Stimulated activated naive CD4-positive, alpha-beta T cell (primary cell): ENCODE results near the gene RPRD1A.
"Not testable (repeated sequence)": the region's sequence is repeated elsewhere in the genome, so short reads cannot be mapped to it uniquely, and the experiment has no call there.

ENCODE experiments used
- DNase-seq, 6 experiments: peaks; one replicate each; lab custom pipeline; 2025; lab: John Stamatoyannopoulos, UW

RPRD1A gene

DNA sequence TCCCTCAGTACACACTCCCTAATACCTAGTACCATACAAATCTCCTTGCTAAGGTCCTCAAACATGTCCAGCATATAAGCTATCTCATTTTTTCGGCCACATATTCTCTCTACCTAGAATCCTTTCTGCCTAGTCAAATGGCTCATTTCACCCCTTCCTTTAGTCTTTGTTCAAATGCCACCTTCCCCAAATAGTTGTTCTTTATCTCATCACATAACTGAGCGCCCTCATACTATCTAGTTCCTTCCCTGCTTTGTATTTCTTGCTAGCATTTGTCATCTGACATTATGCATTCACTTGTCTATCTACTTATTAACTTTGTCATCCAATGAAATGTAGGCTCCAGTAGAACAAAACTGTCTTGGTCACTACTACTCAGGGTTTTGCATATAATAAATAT, 35.5 kb downstream of the RPRD1A start:
- DNase-seq: no peak

DNA sequence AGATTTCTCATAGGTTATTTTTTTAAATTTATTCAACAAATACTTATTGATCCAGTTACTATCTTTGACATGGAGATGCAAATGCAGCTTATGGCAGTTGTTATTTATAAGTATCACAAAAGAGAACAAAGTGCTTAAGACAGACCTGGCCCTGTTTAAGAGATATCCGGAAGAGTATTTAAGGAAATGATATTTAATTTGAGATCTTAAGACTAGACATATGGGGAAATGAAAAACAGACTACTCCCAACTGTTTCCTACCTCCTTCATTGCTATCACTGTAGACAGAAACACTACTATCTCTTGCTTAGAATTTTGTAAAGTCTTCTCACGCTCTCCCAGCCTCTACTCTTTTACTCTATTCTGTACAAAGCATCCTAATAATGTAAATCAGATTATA, 36.0 kb downstream of the RPRD1A start:
- no peak for DNase-seq

DNA sequence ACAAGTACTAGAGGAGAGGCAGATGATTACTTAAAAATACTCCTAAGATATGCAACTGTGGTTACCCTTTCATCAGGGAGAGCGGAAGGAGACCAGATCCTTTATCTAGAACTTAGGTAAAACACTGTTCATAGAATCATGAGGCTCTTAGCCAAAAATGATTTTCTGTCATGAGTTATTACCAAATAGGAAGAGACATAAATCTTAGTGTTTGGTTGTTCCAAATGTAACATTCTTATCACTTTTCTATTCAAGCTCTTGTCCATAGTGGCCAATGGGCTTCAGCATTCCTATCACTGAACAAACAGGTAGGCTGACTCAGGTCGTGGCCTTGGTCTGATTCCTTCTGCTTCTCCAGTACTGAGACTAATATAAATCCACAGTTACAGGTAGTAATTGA, 38.5 kb downstream of the RPRD1A start:
- peak in 1 of 6 experiments; percentile 19 for DNase-seq

DNA sequence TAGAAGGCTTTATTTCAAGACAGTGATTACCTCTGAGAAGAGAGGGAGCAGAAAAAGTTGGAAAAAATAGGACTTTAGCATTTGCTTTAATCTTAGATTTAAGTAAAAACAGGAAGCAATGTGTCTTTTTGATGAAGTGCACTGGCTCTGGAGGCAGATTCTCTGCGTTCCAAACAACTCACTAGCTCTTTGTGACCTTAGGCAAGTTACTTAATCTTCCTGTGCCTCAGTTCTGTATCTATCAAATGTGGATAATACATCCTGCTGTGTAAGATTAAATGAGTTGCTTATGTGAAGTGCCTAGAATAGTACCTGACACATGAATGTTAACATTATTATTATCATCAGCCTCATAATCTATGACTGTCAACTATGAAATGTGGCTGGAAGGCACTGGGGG, 42.3 kb downstream of the RPRD1A start:
- no peak for DNase-seq

DNA sequence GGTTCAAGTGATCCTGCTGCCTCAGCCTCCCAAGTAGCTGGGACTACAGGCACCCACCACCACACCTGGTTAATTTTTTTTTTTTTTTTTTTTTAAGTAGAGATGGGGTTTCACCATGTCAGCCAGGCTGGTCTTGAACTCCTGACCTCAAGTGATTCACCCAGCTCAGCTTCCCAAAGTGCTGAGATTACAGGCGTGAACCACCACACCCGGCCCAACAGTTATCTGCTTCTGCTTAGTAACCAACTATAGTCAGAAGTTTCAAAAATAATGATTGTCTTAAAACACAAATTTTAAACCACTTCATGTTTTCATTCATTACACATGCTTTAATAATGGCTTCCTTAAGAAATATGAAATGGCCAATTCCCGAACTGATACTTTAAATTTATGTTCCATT, 43.1 kb downstream of the RPRD1A start:
- not testable (repeated sequence) for DNase-seq

DNA sequence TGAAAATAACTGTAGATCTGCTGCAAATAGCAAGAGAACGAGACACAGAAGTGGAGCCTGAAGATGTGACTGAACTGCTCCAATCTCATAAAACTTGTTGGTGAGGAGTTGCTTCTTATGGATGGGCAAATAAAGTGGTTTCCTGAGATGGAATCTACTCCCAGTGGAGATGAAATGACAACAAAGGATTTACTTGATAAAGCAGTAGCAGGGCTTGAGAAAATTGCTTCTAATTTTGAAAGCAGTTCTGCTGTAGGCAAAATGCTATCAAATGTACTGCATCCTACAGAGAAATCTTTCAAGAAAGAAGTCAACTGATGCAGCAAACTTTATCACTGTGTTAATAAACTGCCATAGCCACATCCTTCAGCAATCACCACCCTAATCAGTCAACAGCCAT, 44.0 kb downstream of the RPRD1A start:
- no peak for DNase-seq

DNA sequence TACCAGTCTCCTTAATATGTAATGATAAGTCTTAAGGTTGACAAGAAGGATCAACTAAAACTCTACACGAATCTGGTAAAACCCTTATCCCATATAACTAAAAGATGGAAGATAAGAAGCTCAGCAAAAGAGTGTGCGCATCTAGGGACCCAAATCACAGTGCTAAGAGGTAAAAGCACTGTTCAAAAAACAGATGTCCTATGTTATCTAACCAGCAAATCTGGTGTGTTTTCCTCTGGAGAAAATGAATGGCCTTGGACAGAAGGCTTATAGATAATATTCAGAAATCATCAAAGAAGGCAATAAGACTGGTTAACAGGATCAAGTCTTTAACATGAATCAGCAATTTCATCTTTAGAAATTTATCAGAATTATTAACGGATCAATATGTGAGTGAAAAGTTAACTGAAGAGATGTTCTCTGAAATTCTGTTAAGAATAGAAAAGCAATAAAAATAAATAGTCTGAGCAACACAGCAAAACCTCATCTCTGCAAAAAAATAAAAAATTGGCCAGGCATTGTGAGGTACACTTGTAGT, 47.1 kb downstream of the RPRD1A start:
- no peak for DNase-seq

DNA sequence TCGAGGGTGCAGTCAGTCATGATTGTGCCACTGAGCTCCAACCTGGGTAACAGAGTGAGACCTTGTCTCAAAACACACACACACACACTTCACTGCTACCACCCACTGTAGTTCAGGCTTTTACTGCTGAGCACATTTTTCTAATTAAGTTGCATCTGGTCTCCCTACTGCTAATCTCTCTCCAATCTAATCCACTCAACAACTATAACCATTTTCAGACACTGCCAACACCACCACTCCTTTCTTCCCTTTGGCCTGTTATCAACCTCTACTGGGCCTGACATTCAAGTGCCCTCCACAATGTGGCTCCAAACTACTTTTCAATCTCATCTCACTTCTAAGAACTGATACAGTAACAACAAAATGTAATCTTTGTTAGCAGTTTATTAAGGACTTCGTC, 50.1 kb downstream of the RPRD1A start:
- DNase-seq: peak in 1 of 6 experiments; percentile 40

DNA sequence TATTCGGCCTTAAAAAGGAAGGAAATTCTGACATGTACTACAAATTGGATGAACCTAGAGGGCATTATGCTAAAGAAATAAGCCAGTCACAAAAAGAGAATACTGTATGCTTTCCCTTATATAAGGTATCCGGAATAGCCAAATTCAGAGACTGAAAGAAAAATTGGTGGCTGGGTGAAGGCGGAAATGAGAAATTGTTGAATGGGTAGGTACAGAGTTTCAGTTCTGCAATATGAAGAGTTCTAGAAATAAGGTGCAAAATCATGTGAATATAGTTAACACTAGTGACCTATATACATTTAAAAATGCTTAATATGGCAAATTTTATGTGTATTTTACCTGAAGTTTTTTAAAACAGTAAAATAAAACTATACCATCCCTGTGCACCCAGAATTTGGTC, 51.7 kb downstream of the RPRD1A start:
- no peak for DNase-seq

DNA sequence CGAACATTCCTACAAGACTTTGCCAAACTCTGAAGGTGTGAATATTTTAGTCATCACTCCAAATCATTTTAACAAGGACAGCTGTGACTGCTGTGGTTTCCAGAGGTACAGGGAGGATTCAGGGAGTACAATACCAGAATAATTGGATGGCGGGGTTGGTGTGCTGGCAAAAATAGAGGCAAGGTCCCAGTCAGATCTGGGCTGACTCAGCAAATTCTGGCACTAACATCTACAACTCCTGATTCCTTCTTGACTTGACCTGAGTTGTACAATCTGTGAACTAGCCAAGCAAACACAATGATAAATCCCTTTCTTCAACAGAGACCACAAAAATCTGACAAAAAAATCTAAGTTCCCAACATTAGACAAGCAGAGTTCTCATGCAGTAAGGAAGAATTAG, 54.5 kb downstream of the RPRD1A start:
- no peak for DNase-seq

DNA sequence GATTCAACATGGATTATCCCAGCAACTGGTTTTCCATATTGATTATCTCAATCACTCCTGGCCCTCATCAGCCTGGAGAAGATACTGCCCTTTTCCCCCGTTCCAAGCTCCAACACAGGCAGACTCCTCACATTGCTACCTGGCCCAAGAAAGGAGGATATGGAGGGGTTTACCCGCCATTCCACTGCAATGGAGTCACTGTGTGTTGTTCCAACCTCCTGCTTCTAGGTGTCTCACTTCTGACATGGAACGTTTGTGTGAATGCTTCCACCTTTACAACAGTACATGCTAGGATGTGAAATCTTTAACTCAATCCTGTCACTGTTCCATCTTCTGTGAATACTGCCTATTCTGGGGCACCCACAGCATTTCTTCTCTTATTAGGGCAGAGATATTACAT, 58.1 kb downstream of the RPRD1A start:
- no peak for DNase-seq

DNA sequence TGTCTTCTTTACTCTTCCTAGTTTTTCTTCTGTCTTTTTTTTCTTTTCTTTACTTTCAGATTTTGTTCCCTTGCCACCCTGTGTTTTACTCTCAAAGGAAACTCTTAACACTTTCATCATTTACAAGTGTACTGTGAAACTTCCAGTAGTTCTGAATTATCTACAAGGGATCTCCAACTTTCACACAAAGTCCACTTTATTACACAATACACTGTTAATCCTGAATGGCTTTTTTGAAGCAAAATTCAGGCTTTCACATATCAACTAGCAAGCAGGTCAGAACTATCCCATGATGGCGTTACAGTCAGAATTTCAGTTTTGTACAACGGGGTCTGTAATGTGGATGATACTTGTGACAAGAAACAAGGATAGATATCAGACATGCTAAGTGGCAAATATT, 60.4 kb downstream of the RPRD1A start:
- no peak for DNase-seq

DNA sequence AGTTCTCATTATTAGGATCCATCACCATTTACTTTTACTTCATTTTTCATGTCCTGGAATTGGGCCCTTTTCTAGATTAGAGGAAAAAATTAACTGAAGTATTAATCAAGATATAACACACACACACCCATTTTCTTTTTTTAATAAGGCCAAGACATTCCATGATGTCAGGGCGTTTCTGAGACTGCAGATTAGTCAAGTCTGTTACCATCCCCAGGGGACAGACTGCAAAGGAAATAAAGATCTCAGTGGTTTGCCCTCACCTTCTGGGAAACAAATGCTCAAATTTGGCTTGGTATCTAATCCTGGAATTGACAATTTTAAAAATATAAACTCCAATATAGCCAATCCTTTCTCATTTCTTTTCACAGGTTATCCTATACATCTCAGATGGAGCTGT, 67.4 kb downstream of the RPRD1A start:
- DNase-seq: no peak

DNA sequence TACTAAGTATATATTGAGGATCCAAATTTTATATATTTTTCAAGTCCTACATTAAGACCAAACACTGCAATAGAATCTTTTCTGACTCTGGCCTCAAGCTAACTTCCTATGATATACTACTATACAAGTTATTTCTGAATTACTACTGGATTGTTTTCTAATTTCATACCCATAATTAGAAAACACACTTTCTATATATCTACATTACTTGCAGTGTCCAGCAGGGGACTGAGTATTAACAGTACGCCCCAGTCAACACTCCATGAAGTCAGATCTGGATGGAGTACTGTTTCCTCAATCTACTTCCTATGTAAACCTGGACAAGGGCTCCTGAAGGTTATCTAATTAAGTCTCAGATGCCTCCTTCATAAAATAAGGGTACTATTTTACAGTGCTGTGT, 68.4 kb downstream of the RPRD1A start:
- no peak for DNase-seq

DNA sequence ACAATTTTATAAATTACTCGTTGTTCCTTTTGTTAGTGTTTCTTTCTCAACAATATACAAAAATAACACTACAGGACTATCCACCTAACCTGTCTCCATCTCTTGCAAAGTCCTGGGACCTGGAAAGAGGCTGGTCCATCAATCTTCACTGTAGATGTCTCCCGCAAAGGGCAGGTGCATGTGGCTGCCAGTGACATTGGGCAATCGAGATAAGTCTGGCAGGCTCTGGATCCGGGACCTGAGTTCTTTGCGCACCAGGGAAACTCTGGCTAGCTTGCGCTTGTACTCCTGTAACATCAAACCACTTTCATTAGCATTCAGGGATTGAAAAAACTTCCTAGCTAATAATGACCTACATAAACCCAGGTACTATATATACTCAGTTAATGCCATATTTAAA, 74.3 kb downstream of the RPRD1A start:
- DNase-seq: no peak

DNA sequence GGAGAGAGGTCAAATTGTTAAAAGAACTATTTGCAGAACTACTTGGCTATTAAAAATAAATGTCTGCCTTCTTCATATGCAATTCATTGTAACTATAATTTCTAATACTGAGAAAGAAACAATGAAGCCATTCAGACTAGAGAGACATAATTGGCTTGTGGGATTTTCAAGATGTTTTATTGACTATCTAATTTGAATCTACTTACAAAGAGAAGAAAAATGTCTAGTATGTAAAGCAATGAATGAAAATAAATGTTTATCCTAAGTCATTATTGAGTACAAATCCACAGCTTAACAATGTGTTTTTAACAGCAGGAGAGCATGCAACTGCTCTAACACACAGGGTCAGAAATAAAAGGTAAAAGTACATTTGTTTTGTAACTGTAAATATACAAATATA, 75.7 kb downstream of the RPRD1A start:
- no peak for DNase-seq

DNA sequence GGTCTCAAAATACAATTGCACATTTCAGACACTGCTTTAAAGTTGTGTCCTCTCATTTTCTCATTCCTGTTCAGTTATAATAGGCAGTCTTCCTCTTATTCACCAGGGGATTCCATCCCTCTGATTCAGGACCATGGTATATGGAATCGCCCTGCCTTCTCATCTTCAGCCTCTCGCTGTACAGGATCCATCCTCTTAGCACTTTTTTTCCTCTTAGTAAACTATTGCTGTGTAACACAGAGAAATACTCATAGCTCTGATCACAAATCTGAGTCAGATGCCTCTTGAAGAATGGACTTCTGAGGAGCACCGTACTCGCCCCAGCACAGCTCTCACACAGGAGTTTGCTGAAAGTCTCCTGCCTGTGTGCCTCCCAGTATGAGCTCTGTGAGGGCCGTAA, 83.5 kb downstream of the RPRD1A start:
- DNase-seq: no peak

DNA sequence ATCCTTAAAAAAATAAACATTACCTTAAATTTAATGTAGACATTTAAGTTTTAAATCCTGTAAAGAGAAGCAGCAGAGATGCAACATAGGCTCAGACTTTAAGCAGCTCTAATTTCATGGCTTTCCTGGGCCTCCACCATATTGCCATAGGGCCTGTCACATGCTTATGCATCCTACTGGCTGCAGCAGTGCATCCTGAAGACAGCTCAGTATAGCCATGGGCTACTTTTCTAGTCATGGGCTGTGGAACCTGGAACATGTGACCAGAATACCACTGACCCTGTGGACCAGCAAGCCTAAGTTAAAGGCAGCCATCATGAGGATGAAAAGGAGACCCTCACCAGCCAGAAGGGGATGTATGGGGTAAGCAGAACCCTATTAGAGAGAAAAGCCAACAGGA, 84.2 kb downstream of the RPRD1A start:
- DNase-seq: no peak

DNA sequence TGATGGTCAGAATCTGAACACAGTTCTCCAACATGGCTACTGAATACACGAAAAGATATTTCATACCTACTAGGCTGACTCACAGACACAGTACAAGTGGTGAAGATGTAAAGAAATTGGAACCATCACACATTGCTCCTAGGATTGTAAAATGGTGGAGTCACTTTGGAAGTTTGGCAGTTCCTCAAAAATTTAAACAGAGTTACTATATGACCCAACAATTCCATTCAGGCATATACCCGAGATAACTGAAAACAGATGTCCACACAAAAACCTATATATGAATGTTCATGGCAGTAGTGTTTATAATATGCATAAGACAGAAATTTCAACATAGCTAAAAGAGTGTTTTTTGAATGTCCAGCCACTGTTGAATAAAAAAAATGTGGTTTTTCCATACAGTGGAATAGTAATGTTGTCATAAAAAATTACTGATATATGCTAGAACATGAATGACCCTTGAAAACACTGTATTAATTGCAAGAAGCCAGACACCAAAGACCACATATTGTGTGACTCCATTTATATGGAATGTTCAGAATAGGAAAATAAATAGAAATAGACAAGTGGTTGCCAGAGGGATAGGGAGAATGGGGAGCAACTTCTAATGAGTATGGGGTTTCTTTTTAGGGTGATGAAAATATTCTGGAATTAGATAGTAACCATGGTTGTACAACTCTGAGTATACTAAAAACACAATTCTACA, 84.8 kb downstream of the RPRD1A start:
- no peak for DNase-seq

DNA sequence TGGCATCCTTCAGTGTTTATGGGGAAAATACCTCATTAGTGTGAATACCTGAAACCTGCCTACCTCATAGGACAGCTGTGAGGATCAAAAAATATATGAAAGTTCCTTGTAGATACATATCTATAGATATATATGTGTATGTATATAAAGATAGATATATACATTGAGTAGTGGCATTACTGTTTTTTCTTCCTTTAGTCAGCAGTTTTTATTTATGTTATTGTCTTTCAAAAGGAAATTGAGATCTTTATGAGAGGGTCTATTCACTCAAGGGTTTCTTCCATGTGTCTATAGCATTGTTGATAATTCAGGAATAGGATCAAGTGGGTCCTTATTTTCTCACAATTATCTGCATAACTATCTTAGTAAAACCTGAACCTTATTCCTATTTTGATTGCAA, 88.2 kb downstream of the RPRD1A start:
- no peak for DNase-seq

DNA sequence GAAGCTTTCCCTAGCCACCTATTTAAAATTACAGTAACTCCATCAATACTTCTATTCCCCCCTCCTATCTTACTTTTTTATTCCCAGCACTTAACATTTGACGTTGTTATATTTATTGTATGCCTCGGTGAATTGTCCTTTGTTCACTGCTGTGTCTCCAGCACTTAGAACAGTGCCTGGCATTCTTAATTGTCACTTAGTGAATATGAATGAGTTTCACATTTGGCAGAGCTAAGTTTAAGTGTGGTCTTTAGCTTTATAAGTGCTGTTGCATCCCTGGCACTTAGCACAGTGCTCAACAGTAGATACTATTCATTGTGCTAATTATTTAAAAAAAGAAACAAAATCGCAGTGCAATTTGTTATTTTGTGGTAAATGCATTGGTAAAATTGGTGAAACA, 93.2 kb downstream of the RPRD1A start:
- DNase-seq: no peak

DNA sequence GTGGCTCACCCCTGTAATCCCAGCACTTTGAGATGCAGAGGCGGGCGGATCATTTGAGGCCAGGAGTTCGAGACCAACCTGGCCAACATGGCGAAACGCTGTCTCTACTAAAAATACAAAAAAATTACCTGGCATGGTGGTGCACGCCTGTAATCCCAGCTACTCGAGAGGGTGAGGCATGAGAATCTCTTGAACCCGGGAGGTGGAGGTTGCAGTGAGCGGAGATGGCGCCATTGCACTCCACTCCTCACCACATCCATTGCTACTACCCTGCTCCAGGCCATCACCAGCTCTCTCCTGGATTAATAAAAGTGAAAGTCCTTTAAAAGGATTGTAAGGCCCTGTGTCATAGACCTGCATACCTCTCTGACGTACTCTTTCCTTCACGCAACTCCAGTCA, 93.7 kb downstream of the RPRD1A start:
- no peak for DNase-seq

DNA sequence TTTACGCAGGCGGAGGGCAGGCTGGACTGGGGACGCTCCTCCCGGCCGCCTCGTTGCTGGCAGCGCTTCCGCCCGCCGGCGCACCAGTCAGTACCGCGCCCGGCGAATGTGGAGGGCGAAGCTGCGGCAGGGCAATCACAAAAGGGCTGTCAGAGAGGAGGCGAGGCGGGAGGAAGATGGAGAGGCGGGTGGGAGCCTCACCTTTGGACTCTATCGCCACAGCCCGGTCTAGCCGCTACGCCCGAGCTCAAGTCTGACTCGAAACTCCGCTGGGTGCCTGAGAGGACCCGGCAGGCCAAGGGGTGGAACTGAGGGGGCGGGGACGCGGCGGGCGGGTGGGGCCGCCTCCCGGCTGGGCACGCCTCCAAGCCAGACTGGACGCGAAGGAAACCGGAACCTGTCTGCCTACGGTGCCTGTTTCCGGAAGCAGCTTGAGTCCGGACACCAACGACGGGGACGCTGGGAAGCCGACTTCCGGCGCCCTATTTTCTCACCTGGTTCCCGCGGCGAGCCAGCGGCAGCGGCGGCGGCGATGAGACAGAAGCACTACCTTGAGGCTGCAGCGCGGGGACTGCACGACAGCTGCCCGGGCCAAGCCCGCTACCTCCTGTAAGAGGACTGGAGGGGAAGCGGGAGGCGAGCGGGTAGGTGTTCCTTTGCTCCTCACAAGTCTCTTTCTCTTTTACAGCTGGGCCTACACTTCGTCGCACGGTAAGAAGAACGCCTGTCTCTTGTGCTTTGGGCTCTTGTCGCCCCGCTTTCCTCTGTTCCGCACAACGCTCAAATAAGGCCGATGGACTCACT, 95.0 kb downstream of the RPRD1A start, which contains the start of gene RMP24:
TSS of gene RMP24 (plus strand) at position 483 of the 804 bp plus-strand sequence.
- DNase-seq: peak; percentile 87 to 95 (median 92)
